ENCODE data around the gene VIP.

The VIP gene

DNA sequence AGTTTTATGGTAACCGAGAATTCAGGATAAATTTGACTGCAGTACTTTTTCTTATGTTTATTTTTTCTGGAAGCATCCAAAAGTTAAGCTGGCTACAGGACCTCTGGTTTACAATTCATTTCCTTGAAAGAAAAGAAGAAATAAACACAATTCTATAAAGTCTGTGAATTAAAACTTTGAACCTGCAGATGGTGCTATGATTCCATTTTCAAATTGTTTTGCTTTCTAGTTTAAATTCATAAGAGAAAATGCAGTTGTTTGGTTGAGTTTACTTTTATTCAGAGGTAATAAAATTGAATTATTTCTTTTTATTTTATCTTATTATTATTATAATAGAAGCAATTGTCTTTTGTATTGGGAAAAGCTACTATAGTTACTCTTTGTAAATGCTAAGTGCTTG lies 1.8 kb upstream of the VIP start:
- TF ChIP-seq GATA1 (IDR thresholded peaks at IDR 0.05; ENCODE audit: low read depth, low read length) = no peak
- no peak for TF ChIP-seq POLR2A (IDR thresholded peaks at IDR 0.05; ENCODE audit: low read length)
- DNase-seq = peak in 1 of 2 experiments; percentile 10

DNA sequence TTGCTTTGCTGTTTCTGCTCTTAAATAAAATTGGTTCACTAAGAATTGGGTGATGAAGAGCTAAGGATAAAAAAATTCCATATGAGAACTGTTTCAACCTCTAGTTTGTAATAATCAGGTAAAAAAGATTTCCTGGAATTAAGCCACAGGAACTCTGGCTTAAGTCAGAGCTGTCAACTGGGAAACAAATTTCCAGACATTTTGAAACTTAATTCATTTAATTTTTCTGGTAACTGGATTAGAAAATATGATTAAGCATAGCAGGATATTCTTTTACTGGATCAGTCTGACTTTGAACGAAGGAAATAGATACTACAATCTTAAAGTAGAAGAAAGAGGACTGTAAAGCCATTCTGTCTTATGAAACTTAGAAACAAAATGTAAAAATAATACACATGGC lies 1.3 kb upstream of the VIP start:
- no peak for TF ChIP-seq GATA1 (IDR thresholded peaks at IDR 0.05; ENCODE audit: low read depth, low read length)
- no peak for TF ChIP-seq POLR2A (IDR thresholded peaks at IDR 0.05; ENCODE audit: low read length)
- DNase-seq = no peak

DNA sequence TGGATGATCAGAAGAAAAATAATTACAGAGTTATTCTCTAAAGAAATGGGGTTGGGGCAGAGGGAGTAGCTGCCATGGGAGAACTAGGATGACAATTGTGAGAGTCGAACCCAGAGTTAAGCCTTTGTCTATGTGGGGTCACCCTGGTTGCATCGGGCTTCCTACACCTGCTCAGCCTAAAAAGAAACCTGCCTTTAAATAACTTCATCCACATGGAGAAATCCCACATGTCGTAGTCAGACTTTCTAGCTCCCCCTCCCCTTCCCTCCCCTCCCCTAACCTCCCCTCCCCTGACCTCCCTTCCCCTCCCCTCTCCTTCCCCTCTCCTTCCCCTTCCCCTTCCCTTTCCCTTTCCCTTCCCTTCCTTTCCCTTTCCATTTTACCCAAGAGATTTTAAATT lies 14.7 kb downstream of the VIP start:
- TF ChIP-seq GATA1 (IDR thresholded peaks at IDR 0.05; ENCODE audit: low read depth, low read length) = no peak
- DNase-seq = no peak

DNA sequence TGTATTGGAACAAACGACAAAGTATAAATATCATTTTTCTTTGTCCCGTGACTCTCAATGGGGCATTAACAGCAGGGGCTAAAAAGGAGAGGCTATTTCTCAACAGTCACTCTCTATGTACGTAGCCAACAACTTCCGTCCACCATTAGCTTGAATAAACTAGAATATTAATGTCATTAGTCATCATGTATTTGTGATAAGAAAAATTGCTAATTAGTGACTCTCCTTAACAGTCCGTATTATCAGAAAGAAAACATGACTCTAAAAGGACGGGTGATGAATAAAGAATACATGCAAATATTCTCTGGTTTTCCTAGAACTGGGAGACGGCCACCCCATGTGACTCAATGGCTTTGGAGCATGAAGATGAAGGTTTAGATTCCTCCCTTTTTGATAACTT lies 18.6 kb downstream of the VIP start:
- TF ChIP-seq POLR2A (IDR thresholded peaks at IDR 0.05; ENCODE audit: low read length) = no peak
- no peak for TF ChIP-seq GATA1 (IDR thresholded peaks at IDR 0.05; ENCODE audit: low read depth, low read length)
- no peak for DNase-seq

DNA sequence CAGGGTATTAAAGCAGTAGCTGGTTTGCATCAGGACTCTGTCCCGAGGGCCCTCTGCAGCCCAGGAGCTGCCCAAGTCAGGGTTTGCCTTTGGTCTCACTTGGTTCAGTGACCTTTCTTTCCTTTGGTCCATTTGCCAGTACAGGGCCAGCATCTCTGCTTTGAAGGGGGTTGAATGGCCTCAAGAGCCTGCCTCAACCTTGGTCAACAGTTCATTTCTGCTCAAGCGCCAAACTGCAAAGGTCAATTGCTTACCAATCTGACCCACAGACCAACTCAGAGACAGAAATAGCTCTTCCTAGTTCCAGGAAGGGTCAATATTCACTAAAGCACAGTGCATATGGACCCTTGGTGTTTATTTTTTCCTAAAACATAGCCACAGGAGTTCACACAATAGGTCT lies 19.4 kb downstream of the VIP start:
- no peak for DNase-seq
- TF ChIP-seq GATA1 (IDR thresholded peaks at IDR 0.05; ENCODE audit: low read depth, low read length) (no peak), POLR2A (IDR thresholded peaks at IDR 0.05; ENCODE audit: low read length) (no peak)

DNA sequence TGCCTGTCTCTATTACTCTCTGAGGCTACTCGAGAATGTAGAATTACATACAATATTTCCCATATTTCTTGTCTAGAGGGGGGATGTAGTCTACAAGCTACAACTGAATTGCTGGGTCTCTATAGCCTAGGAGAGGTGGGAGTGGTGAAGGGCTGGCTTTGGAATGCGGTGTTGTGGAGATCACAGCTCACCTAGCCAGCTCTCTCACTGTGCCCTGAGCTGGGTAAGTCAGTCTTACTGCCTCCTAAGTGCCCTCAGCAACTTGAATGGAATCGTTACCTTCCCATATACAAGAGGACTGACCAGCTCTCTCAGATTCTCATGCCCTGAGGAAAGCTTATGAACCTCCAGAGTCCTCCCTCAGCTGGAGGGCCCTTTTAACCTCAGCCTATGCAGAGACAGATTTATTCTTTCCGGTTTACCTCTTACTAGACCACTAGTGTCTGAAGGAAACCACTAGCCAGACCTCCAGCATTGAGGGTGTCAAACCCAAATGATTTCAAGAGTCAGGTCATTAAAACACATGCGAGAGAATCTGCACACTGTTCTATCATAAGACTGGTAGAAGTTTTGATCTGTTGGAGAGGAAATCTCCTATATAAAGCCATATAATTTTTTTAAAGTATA lies 20.6 kb downstream of the VIP start:
- TF ChIP-seq GATA1 (IDR thresholded peaks at IDR 0.05; ENCODE audit: low read depth, low read length) = no peak
- TF ChIP-seq POLR2A (IDR thresholded peaks at IDR 0.05; ENCODE audit: low read length) = no peak
- no peak for DNase-seq

DNA sequence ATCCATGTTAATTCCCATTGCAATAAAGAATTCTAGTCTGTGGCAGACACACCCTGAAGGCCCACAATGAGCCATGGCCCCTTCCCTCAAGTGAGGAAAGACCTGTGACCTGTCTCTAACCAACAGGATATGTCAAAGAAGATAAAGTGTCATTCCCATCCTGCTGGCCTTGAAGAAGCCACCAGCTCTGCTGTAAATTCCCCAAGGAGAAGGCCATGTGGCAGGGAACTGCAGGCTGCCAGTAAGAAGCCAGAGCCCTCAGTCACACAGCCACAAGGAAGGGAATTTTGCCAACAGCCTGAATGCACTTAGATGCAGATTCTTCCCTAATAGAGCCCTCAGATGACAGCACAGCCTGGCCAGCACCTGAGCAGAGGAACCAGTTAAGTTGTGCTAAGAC lies 24.8 kb downstream of the VIP start:
- no peak for TF ChIP-seq GATA1 (IDR thresholded peaks at IDR 0.05; ENCODE audit: low read depth, low read length)
- no peak for TF ChIP-seq POLR2A (IDR thresholded peaks at IDR 0.05; ENCODE audit: low read length)
- DNase-seq = no peak

DNA sequence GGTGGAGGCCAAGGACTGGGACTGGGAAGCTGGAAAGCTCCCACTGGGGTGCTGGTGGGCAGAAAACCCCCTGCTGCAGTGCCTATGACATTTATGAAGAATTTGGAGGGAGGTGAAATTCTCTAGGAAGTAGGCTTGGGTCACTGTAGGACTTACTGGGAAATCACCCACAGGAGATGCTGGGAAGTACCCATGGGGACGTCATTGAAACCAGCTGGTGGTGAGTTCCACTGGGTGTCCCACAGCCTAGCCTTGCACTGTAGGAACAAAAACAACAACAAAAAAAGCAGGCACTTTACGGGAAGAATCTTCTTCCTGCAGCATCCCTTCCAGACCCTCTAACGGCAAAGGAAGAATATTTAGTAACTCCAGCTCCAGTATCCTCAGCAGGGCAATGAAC lies 26.2 kb downstream of the VIP start:
- no peak for DNase-seq
- TF ChIP-seq POLR2A (IDR thresholded peaks at IDR 0.05; ENCODE audit: low read length) (no peak), GATA1 (IDR thresholded peaks at IDR 0.05; ENCODE audit: low read depth, low read length) (no peak)

DNA sequence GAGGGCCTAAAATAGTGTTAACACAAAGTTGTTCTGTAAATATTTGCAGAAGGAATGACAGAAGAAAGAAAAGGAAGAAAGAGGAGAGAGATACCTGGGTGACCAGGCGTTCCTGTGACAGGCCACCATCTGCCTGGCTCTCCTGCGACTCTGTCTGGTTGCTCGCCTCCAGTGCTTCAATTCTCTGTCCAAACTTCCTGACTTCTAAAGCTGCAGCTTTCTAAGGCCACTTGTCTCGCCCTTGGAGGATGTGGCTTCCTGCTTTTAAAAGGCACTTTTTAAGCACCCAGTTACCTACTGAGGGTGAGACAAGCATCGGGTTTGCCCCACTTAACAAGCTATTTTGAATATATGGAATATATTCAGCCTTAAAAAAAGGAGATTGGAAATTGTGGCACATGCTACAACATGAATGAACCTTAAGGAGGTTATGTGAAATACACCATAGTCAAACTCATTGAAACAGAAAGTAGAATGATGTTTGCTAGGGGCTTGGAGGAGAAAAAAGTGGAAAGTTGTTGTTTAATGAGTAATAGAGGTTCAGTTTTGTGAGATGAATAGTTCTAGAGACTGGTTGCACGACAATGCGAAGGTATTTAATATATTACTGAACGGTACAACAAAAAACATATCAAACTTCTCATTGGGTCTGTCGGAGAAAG lies 32.8 kb downstream of the VIP start:
- TF ChIP-seq GATA1 (IDR thresholded peaks at IDR 0.05; ENCODE audit: low read depth, low read length) (no peak), POLR2A (IDR thresholded peaks at IDR 0.05; ENCODE audit: low read length) (no peak)
- DNase-seq = no peak

DNA sequence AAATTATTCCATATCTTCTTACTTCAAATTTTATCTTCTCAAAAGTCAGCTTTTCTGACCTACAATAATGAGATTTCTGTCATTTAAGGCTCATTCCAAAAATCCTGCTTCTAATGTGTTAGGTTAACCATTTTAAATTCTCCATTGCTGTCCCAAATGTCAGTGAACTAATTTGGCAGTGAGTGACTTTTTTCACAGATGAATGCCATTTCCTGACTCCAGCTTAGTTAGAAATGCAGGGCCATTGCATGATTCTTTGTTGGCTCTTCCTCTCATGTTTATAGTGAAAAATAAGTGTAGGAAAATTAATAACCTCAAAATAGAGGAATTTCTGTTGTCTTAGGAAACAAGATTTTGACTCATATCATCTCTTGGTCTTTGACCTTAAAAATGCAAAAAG lies 44.1 kb downstream of the VIP start:
- DNase-seq = no peak
- TF ChIP-seq POLR2A (IDR thresholded peaks at IDR 0.05; ENCODE audit: low read length) = no peak
- TF ChIP-seq GATA1 (IDR thresholded peaks at IDR 0.05; ENCODE audit: low read depth, low read length) = no peak

DNA sequence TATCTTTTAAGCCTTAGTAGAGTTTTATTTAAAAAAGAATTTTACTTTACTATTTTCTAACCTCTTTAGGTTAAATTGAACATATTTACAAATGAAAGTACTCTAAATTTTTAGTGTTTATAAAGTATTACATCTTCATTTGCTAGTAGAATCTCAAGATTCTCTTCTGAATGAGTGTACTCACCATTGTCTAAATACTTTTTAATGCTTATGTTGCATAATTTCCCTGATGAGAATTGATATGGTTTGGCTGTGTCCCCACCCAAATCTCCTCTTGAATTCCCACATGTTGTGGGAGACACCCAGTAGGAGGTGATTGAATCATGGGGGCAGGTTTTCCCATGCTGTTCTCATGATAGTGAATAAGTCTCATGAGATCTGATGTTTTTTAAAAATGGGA lies 53.6 kb downstream of the VIP start:
- no peak for TF ChIP-seq GATA1 (IDR thresholded peaks at IDR 0.05; ENCODE audit: low read depth, low read length)
- DNase-seq = no peak
